ENCODE results near the gene AAGAB.

- TF ChIP-seq REST (IDR thresholded peaks at IDR 0.05; ENCODE audit: insufficient read depth in 1 of 2, low read depth in 2 of 2, low read length in 2 of 2) (no peak), POLR2AphosphoS5 (IDR thresholded peaks at IDR 0.05; ENCODE audit: low read depth, low read length) (no peak), FOXP2 (optimal IDR thresholded peaks at IDR 0.05; ENCODE audit: borderline replicate concordance, extremely low read depth, extremely low read length, insufficient read depth) (no peak), TAF1 (IDR thresholded peaks at IDR 0.05; ENCODE audit: borderline replicate concordance, insufficient read depth, low read length) (no peak)
These were observed 43.8 kb downstream of the AAGAB start for GRCh38 chr15:67210555-67211168.
